HG03025 (cell line): ENCODE results near the gene GPS2.

Experiments used
- ATAC-seq: cut with Tn5 transposase; IDR thresholded peaks from one replicate; pipeline ENCODE4 v1.9.1; 2021; ENCODE audit warnings: mild to moderate bottlenecking, moderate library complexity; ENCODE audit not compliant: unreplicated experiment, low FRiP score

Gene GPS2

DNA sequence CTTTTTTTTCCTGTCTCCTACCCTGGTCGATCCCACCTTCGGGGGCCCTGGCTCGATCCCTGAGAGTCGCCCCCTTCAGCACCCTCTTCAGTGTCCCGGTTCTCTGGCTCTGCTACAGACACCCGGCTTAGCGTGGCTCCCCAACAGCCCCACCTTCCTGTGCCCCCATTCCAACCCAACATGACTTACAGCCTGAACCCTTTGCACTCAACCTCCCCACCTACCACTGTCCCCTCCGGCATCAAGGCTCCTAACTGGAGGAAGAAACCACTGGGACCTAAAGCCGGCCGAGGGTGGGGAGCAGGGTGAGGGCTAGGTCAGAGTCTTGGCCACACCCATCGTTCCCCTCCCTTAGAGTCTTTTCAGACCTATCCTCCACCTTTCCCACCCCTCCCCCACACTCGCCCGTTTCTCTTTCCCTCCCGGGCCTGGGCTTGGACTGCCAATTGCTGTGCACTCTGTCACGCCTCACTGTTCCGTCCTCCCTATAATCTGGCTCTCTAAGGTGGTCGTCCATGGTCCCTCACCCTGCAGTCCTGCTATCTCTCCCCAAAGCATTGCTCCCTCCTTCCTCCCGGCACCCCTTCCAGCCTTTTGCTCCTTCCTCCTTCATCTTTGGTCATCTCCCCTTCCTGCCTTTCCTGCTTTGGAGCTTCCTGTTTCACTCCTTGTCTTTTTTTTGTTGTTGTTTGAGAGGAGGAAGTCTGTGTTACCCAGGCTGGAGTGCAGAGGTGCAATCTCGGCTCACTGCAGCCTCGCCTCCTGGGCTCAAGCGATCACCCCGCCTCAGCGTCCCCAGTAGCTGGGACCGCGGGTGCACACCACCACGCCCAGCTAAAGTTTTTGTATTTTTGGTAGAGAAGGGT lies 52.0 kb downstream of the GPS2 start:
- no peak for ATAC-seq
